Keratinocyte (primary cell): Measurements from ENCODE around the gene PIGM.

Experiments
- CTCF ChIP-seq, 3 experiments: IDR thresholded peaks in 1 of 3; conservative IDR thresholded peaks in 1 of 3; optimal IDR thresholded peaks in 1 of 3; 2 replicates in 2 of 3; 3 replicates in 1 of 3; pipeline versions ENCODE3 to v1.5.1; 2011; ENCODE audit warnings: low read length in 3 of 3, mild to moderate bottlenecking in 3 of 3, moderate library complexity in 2 of 3, control low read depth in 1 of 3, inconsistent platforms in 1 of 3; ENCODE audit not compliant: insufficient read depth in 2 of 3; ENCODE audit errors: extremely low read depth in 1 of 3
- EZH2 ChIP-seq: IDR thresholded peaks from one replicate; pipeline ENCODE4 v1.6.1; 2012; ENCODE audit warnings: inconsistent platforms, mild to moderate bottlenecking, low read length, moderate library complexity

GRCh38 chr1:160018347-160018746 lies 13.4 kb downstream of the PIGM start:
- TF ChIP-seq CTCF (optimal IDR thresholded peaks at IDR 0.05 in 1 of 3, IDR thresholded peaks at IDR 0.05 in 1 of 3, conservative IDR thresholded peaks at IDR 0.05 in 1 of 3; ENCODE audit: extremely low read depth in 1 of 3, insufficient read depth in 2 of 3, low read length in 3 of 3) (no peak), EZH2 (no peak)
